HCT116 (cell line): ENCODE measurements around the gene BAHCC1. TPM values are rescaled to one million over a fixed set of nuclear protein-coding genes. Genes with fewer than 3 reads are reported as not detected.

Source experiments
- ATAC-seq: fragments of 200-7000 bp; cut with Tn5 transposase; 2 replicates; pipeline ENCODE4 v1.9.1; 2020; ENCODE audit warnings: mild to moderate bottlenecking, moderate library complexity
- BruUV-seq: library from RNA; stranded (reverse); fragments of 400-500 nt; replicated peaks from 2 replicates; lab custom pipeline; 2021; lab: Mats Ljungman, UMichigan
- CTCF ChIA-PET: fragments of 300-600 bp; sonication (Branson Sonifier 250); formaldehyde crosslinking; loops from one replicate; lab custom pipeline; 2021; ENCODE audit warnings: antibody characterized with exemption; lab: Charles Lee
- POLR2A ChIA-PET: fragments of 300-600, 350-600 bp; sonication (Branson Sonifier 250); formaldehyde crosslinking; loops from one replicate; lab custom pipeline; 2021; ENCODE audit warnings: antibody characterized with exemption; lab: Charles Lee
- RAD21 ChIA-PET, 2 experiments: fragments of 300-600 bp; sonication (Branson Sonifier 250); formaldehyde crosslinking; loops; one replicate each; lab custom pipeline; 2023; ENCODE audit warnings: low total read pairs in 2 of 2; ENCODE audit not compliant: uncharacterized antibody in 2 of 2, unreplicated experiment in 2 of 2, low non-redundant PET in 1 of 2; lab: Charles Lee
- DNase-seq: peaks from one replicate; pipeline ENCODE4 v3.0.0-alpha.2; 2010; ENCODE audit warnings: low read depth, low spot score
- H2AFZ ChIP-seq: fragments of 200-600 bp; shearing (Covaris generic), sonication (generic); 2 replicates; pipeline ENCODE4 v1.6.1; 2017; ENCODE audit warnings: low read depth, mixed run types, mixed read lengths, antibody characterized with exemption, low read length; ENCODE audit not compliant: poor library complexity, severe bottlenecking
- H3K27ac ChIP-seq: 2 replicates; pipeline ENCODE4 v1.5.1; 2012; ENCODE audit warnings: low read depth, low read length
- H3K27me3 ChIP-seq: fragments of 200-600 bp; sonication (generic); 2 replicates; pipeline ENCODE4 v1.6.1; 2016; ENCODE audit warnings: mixed run types, low read length, mixed read lengths; ENCODE audit not compliant: insufficient read depth
- H3K36me3 ChIP-seq, 2 experiments: fragments of 200-500 bp in 1 of 2; fragments of 200-600 bp in 1 of 2; sonication (Bioruptor generic) in 1 of 2; sonication (generic) in 1 of 2; 2 replicates each; pipeline versions ENCODE4 v1.5.1 to v1.6.1; 2014 to 2016; ENCODE audit warnings: low read length in 2 of 2, inconsistent platforms in 1 of 2, mixed read lengths in 1 of 2, mixed run types in 1 of 2; ENCODE audit not compliant: insufficient read depth in 2 of 2, control insufficient read depth in 1 of 2
- H3K4me1 ChIP-seq, 2 experiments: fragments of 200-600 bp in 1 of 2; sonication (generic) in 1 of 2; 2 replicates each; pipeline versions ENCODE4 v1.5.1 to v1.6.1; 2012 to 2017; ENCODE audit warnings: low read length in 2 of 2, inconsistent platforms in 1 of 2, mild to moderate bottlenecking in 1 of 2, mixed read lengths in 1 of 2, mixed run types in 1 of 2, moderate library complexity in 1 of 2; ENCODE audit not compliant: insufficient read depth in 2 of 2, control insufficient read depth in 1 of 2
- H3K4me2 ChIP-seq: fragments of 200-600 bp; sonication (generic); 2 replicates; pipeline ENCODE4 v1.6.1; 2017; ENCODE audit warnings: mixed run types, low read length, mixed read lengths
- H3K4me3 ChIP-seq, 2 experiments: fragments of 200-600 bp in 1 of 2; sonication (generic) in 1 of 2; replicated peaks in 1 of 2; 2 replicates each; pipeline ENCODE4 v1.5.1; 2011 to 2016; ENCODE audit warnings: low read length in 2 of 2, control low read depth in 1 of 2, low read depth in 1 of 2, mild to moderate bottlenecking in 1 of 2, mixed read lengths in 1 of 2, mixed run types in 1 of 2
- H3K79me2 ChIP-seq: fragments of 200-600 bp; sonication (generic); 2 replicates; pipeline ENCODE4 v1.6.1; 2017; ENCODE audit warnings: mild to moderate bottlenecking, mixed run types, low read length, moderate library complexity, mixed read lengths; ENCODE audit not compliant: insufficient read depth
- H3K9ac ChIP-seq: fragments of 200-600 bp; sonication (generic); 2 replicates; pipeline ENCODE4 v1.6.1; 2016; ENCODE audit warnings: low read length, mixed read lengths
- H3K9me2 ChIP-seq: fragments of 200-600 bp; sonication (generic), shearing (Covaris generic); 2 replicates; pipeline ENCODE4 v1.6.1; 2017; ENCODE audit warnings: mixed run types, mild to moderate bottlenecking, moderate library complexity; ENCODE audit not compliant: insufficient read depth
- H3K9me3 ChIP-seq, 2 experiments: fragments of 200-500 bp in 1 of 2; fragments of 200-600 bp in 1 of 2; sonication (Bioruptor generic) in 1 of 2; sonication (generic) in 1 of 2; 2 replicates each; pipeline ENCODE4 v1.6.1; 2014 to 2017; ENCODE audit warnings: low read length in 2 of 2, mixed read lengths in 2 of 2, inconsistent platforms in 1 of 2, low read depth in 1 of 2, mild to moderate bottlenecking in 1 of 2, mixed run types in 1 of 2, moderate library complexity in 1 of 2; ENCODE audit not compliant: control insufficient read depth in 1 of 2, insufficient read depth in 1 of 2
- H4K20me1 ChIP-seq: fragments of 200-600 bp; sonication (generic), shearing (Covaris generic); 2 replicates; pipeline ENCODE4 v1.6.1; 2017; ENCODE audit warnings: mixed run types, mild to moderate bottlenecking, moderate library complexity; ENCODE audit not compliant: insufficient read depth
- JUND ChIP-seq: IDR thresholded peaks from 2 replicates; pipeline ENCODE4 v1.6.1; 2012
- MAX ChIP-seq: IDR thresholded peaks from 2 replicates; pipeline ENCODE4 v1.6.1; 2012
- SIN3A ChIP-seq: IDR thresholded peaks from 2 replicates; pipeline ENCODE4 v1.6.1; 2012; ENCODE audit warnings: low read depth
- YY1 ChIP-seq: IDR thresholded peaks from 2 replicates; pipeline ENCODE4 v1.6.1; 2011; ENCODE audit warnings: low read length, low read depth, moderate library complexity, mild to moderate bottlenecking; ENCODE audit not compliant: insufficient replicate concordance; ENCODE audit errors: extremely low read depth
- intact Hi-C: fragments of 100-400 bp; cut with micrococcal nuclease; formaldehyde crosslinking; loops from 2 replicates; pipeline ENCODE4 v1.10.0; 2022
- total RNA-seq: library from RNA; stranded (reverse); gene quantifications from one replicate; pipeline ENCODE4 v1.2.1, GENCODE V29; 2021; ENCODE audit not compliant: unreplicated experiment
- TF ChIP-seq, protein P1 (sequence below): IDR thresholded peaks from 2 replicates; pipeline ENCODE4 v1.6.1; 2011; ENCODE audit warnings: mild to moderate bottlenecking, low read length, moderate library complexity; ENCODE audit not compliant: insufficient replicate concordance; ENCODE audit errors: extremely low read depth

The BAHCC1 gene
- total RNA-seq, 1 experiment from 2014 or later = 45.2 TPM

DNA sequence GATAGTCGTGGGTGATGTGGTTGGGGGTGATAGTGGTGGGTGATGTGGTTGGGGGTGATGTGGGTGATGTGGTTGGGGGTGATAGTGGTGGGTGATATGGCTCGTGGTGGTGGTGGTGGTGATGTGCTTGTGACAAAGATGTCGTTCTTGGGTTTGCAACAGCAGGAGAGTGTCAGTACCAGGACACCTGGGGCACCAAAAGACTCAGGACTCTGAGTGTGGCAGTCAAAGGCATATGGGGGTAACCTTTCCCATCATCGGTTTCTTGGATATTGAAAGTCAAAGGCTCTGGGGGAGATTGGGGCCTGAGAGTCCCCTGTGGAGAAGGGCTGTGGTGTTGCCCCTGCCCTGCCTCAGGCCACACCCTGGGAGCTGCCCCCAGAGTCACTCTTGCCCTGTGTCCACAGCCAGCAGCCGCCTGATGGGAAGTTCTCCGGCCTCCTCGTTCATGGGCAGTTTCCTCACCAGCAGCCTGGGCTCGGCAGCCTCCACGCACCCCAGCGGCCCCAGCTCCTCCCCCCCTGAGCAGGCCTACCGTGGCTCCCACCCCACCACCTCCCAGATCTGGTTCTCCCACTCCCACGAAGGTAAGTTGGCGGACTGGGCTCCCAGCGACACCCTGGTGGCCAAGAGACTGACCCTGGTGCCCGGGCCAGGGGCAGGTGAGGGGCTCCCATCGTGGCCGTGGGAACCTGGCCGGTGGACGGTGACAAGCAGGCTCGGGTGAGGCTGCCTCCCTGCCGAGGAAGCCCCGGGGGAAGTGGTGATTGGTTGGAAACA is 31.3 kb downstream of the BAHCC1 start:
- H3K4me1 ChIP-seq = peaks cover 36 to 57% of the 10 kb centered on the region in 2 experiments
- TF ChIP-seq, protein P1, sequence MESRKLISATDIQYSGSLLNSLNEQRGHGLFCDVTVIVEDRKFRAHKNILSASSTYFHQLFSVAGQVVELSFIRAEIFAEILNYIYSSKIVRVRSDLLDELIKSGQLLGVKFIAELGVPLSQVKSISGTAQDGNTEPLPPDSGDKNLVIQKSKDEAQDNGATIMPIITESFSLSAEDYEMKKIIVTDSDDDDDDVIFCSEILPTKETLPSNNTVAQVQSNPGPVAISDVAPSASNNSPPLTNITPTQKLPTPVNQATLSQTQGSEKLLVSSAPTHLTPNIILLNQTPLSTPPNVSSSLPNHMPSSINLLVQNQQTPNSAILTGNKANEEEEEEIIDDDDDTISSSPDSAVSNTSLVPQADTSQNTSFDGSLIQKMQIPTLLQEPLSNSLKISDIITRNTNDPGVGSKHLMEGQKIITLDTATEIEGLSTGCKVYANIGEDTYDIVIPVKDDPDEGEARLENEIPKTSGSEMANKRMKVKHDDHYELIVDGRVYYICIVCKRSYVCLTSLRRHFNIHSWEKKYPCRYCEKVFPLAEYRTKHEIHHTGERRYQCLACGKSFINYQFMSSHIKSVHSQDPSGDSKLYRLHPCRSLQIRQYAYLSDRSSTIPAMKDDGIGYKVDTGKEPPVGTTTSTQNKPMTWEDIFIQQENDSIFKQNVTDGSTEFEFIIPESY = no peak
- no peak for TF ChIP-seq YY1
- no peak for TF ChIP-seq SIN3A
- no peak for TF ChIP-seq JUND
- TF ChIP-seq MAX = no peak
- no peak overlapping the region for H3K4me3 ChIP-seq
- no peak for ATAC-seq
- H3K4me2 ChIP-seq = no peak overlapping the region
- no peak overlapping the region for H3K9ac ChIP-seq
- no peaks in the 10 kb centered on the region for H4K20me1 ChIP-seq
- peaks cover 17% of the 10 kb centered on the region for H3K79me2 ChIP-seq
- POLR2A ChIA-PET = no interaction called here
- CTCF ChIA-PET = no interaction called here
- H3K27me3 ChIP-seq = no peaks in the 10 kb centered on the region
- BruUV-seq = no TSS peak
- H2AFZ ChIP-seq = no peak overlapping the region
- intact Hi-C loops = no loop called here
- no peak for DNase-seq
- RAD21 ChIA-PET = no interaction called here
- H3K9me2 ChIP-seq = no peaks in the 10 kb centered on the region
- H3K36me3 ChIP-seq = no peaks in the 10 kb centered on the region
- H3K9me3 ChIP-seq = peaks cover 0 to 18% of the 10 kb centered on the region in 2 experiments; a peak in 1 of 4 replicates
- peak overlapping the region; percentile 34 for H3K27ac ChIP-seq
